ENCODE measurements around the gene GYS1. TPM values are rescaled to one million over a fixed set of nuclear protein-coding genes. Genes with fewer than 3 reads are reported as not detected.

Gene GYS1
- total and polyA plus RNA-seq, 2 of the 8 experiments (the other 6 are each of a cell fraction or from before 2014, with no cell fraction given): 30.0 to 38.7 TPM

DNA sequence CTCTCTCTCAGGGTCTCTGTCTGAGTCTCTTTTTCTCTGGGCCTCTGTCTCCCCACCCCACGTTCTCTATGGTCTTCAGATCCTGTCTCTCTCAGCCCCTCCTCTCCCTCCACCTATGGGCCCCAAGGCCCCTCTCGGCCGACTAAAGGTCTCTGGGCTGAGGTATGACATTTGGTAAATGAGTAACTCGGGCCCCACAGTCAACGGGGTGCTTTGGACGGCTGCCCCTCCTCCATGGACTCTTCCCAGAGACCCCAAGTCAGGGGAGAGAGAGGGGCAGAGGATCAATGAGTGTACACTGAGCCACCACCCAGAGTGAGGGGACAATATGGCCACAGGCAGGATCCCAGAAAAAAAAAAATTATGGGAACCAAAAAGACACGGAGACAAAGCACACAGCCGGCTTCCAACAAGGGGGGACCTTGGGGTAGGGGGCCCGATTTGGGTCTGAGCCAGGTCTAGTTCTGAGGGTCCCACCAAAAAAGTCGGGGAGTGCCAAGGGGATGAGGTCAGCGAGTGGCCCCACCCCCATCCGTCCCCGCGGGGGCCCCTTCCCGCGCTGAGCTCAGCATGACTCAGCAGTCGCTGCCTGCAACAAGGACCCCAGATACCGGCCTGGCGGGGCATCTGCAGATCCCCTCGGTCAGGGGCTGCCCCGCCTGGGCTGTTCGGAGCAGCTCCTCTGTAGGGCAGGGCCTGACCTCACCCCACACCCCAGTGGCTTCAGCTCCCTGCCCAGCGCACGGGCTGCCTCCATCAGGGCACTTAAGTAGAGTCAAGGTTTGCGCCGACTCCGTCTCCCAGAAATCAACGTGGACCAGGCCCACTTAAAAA, 29.5 kb downstream of the GYS1 start:
- Histone ChIP-seq H3K79me2 (ENCODE audit: control insufficient read depth in 1 of 2, insufficient read depth in 2 of 2, low read length in 2 of 2) (peaks cover 0 to 13% of the 10 kb centered on the region in 2 experiments; a peak in 2 of 4 replicates), H3K18ac (ENCODE audit: extremely low read depth, low read length) (peak overlapping the region; percentile 95), H3K23ac (ENCODE audit: insufficient read length) (no peak overlapping the region), H4K8ac (ENCODE audit: extremely low read depth, insufficient read depth, low read length) (peak overlapping the region; percentile 89), H4K20me1 (replicated peaks in 1 of 2; ENCODE audit: control insufficient read depth in 1 of 2, insufficient read depth in 2 of 2, low read length in 2 of 2) (peaks cover 3 to 19% of the 10 kb centered on the region in 2 experiments), H4K91ac (replicated peaks; ENCODE audit: insufficient read length, low read length) (peak overlapping the region; percentile 96), H3K36me3 (ENCODE audit: control insufficient read depth in 2 of 4, insufficient read depth in 4 of 4, low read length in 3 of 4) (peaks cover 0 to 25% (median 12%) of the 10 kb centered on the region in 4 experiments; a peak in 5 of 8 replicates), H3K4me2 (ENCODE audit: insufficient read depth in 1 of 2, low read depth in 2 of 2, low read length in 2 of 2) (peak overlapping the region; percentile 67 to 99), H3K4me1 (replicated peaks in 1 of 4; ENCODE audit: control insufficient read depth in 3 of 4, insufficient read depth in 4 of 4, low read length in 3 of 4) (peaks cover 4 to 17% (median 12%) of the 10 kb centered on the region in 4 experiments), H3K14ac (ENCODE audit: insufficient read length) (no peak overlapping the region), H3K4me3 (ENCODE audit: extremely low read depth in 1 of 4, insufficient read depth in 2 of 4, low read depth in 3 of 4, low read length in 4 of 4) (peak overlapping the region; percentile 24 to 59 (median 36)), H3K9me3 (ENCODE audit: insufficient read depth in 2 of 2, low read depth in 1 of 2, low read length in 1 of 2) (no peaks in the 10 kb centered on the region), H3K9ac (replicated peaks in 1 of 4; ENCODE audit: extremely low read depth in 1 of 4, low read depth in 3 of 4, low read length in 3 of 4) (peak overlapping the region in 3 of 4 experiments; percentile 43 to 80 (median 60); a peak in 6 of 7 replicates), H2AK5ac (ENCODE audit: low read depth, low read length) (peak overlapping the region; percentile 91), H2AFZ (ENCODE audit: low read length) (no peak overlapping the region), H3K27me3 (replicated peaks in 1 of 4; ENCODE audit: control insufficient read depth in 3 of 4, extremely low read depth in 1 of 4, insufficient read depth in 3 of 4, low read length in 3 of 4) (no peaks in the 10 kb centered on the region), H2BK20ac (ENCODE audit: low read length) (no peak overlapping the region), H2BK120ac (replicated peaks; ENCODE audit: low read depth, low read length) (peak overlapping the region; percentile 67), H2BK5ac (ENCODE audit: low read depth, low read length) (peak overlapping the region; percentile 94), H3K27ac (ENCODE audit: low read depth, low read length) (peak overlapping the region; percentile 76), H4K5ac (ENCODE audit: insufficient read length, low read depth, low read length) (peak overlapping the region; percentile 90), H3K79me1 (ENCODE audit: low read depth, low read length) (peaks cover 5% of the 10 kb centered on the region), H2BK12ac (ENCODE audit: low read depth, low read length) (peak overlapping the region; percentile 84), H3K23me2 (ENCODE audit: low read depth, low read length) (peaks cover 17% of the 10 kb centered on the region; the same call in 1 of the 2 replicates), H2BK15ac (ENCODE audit: low read length) (peak overlapping the region; percentile 74; the same call in 1 of the 2 replicates), H3K4ac (replicated peaks; ENCODE audit: insufficient read length, low read depth, low read length) (peak overlapping the region; percentile 97), H3K56ac (replicated peaks; ENCODE audit: insufficient read length, low read depth, low read length) (peak overlapping the region; percentile 92)
- FAIRE-seq: no peak
- ChIA-PET POLR2A (ENCODE audit: partially characterized antibody) (interaction anchor here (0.6 to 5.4 kb wide), 45 partner anchors 9 to 543 kb away, joined by 3 to 56 read pairs (median 3); partner anchors contain the start of genes BAX, DHDH, GYS1 and NUCB1), CTCF (ENCODE audit: partially characterized antibody) (interaction anchor here (0.6 to 1.9 kb wide), 7 partner anchors 8 to 1425 kb away, joined by 3 to 7 read pairs (median 6); partner anchors contain the start of gene RUVBL2)
- DNase-seq (ENCODE audit: low read depth in 1 of 2, low spot score in 2 of 2): peak; percentile 80 to 88
- 11% methylated on average over 28 of the region's 28 CpGs; no CpG with 5 or more reads in 1 of the 2 experiments for WGBS, 2 experiments (ENCODE audit: extremely low coverage in 1 of 2, insufficient coverage in 1 of 2, insufficient read length in 1 of 2, insufficient replicate concordance in 2 of 2, low coverage in 1 of 2, low lambda C conversion rate in 2 of 2, missing lambda C conversion rate in 1 of 2)
- TF ChIP-seq CHD2 (IDR thresholded peaks at IDR 0.05; ENCODE audit: low read length) (peak; percentile 43; the same call in 1 of the 2 replicates), TBP (IDR thresholded peaks at IDR 0.05; ENCODE audit: low read depth, low read length) (peak; percentile 69), SIX5 (IDR thresholded peaks at IDR 0.05; ENCODE audit: low read depth, low read length) (no peak), CEBPB (IDR thresholded peaks at IDR 0.05; ENCODE audit: low read depth, low read length) (0 out of 2 replicates have a peak, but pooled peaks have one; percentile 28), MAFK (IDR thresholded peaks at IDR 0.05; ENCODE audit: low read depth, low read length) (peak; percentile 97), POLR2AphosphoS5 (IDR thresholded peaks at IDR 0.05; ENCODE audit: low read depth, low read length) (peak; percentile 78), EGR1 (IDR thresholded peaks at IDR 0.05; ENCODE audit: borderline replicate concordance, low read depth, low read length) (no peak), HDAC6 (IDR thresholded peaks at IDR 0.05; ENCODE audit: low read depth, low read length) (no peak), POLR2A (IDR thresholded peaks at IDR 0.05; ENCODE audit: control extremely low read depth in 1 of 2, low read depth in 2 of 2, low read length in 2 of 2) (peak in 1 of 2 experiments; percentile 64; a peak in 2 of 3 replicates), PHF8 (conservative IDR thresholded peaks at IDR 0.05; ENCODE audit: low read depth, low read length) (0 out of 2 replicates have a peak, but pooled peaks have one; percentile 23), TEAD4 (IDR thresholded peaks at IDR 0.05; ENCODE audit: low read depth, low read length) (peak; percentile 24; the same call in 1 of the 2 replicates)
- TF ChIP-seq, protein P1, sequence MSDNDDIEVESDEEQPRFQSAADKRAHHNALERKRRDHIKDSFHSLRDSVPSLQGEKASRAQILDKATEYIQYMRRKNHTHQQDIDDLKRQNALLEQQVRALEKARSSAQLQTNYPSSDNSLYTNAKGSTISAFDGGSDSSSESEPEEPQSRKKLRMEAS (IDR thresholded peaks at IDR 0.05): peak; percentile 44

Measured in H1 (cell line).